ENCODE measurements around the gene WFDC5. TPM values are rescaled to one million over a fixed set of nuclear protein-coding genes. Genes with fewer than 3 reads are reported as not detected.

Gene WFDC5
- total RNA-seq, 1 experiment from 2014 or later, result not detected

DNA sequence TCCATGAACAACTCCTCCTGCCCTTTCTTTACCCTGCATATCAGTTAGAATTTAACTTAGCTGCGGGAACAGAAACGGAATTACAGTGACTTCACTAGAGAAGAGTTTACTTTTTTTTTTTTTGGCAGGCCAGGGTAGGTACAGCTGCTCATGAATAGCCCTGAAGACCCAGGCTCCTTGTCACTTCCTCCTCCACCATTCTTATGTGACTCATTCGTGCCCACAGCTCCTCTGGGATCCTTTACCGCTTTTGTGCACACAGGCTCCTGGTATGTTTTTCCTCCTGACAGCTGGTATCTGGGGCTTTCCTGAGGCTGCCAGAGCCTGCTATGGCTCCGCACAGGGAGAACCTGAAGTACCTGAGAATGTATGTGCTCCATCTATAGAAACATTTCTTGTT, 10.2 kb downstream of the WFDC5 start (continued):
- TF ChIP-seq, protein P1, sequence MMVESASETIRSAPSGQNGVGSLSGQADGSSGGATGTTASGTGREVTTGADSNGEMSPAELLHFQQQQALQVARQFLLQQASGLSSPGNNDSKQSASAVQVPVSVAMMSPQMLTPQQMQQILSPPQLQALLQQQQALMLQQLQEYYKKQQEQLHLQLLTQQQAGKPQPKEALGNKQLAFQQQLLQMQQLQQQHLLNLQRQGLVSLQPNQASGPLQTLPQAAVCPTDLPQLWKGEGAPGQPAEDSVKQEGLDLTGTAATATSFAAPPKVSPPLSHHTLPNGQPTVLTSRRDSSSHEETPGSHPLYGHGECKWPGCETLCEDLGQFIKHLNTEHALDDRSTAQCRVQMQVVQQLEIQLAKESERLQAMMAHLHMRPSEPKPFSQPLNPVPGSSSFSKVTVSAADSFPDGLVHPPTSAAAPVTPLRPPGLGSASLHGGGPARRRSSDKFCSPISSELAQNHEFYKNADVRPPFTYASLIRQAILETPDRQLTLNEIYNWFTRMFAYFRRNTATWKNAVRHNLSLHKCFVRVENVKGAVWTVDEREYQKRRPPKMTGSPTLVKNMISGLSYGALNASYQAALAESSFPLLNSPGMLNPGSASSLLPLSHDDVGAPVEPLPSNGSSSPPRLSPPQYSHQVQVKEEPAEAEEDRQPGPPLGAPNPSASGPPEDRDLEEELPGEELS (CRISPR knock-in tag; IDR thresholded peaks at IDR 0.05), result no peak
- TF ChIP-seq, protein P2, sequence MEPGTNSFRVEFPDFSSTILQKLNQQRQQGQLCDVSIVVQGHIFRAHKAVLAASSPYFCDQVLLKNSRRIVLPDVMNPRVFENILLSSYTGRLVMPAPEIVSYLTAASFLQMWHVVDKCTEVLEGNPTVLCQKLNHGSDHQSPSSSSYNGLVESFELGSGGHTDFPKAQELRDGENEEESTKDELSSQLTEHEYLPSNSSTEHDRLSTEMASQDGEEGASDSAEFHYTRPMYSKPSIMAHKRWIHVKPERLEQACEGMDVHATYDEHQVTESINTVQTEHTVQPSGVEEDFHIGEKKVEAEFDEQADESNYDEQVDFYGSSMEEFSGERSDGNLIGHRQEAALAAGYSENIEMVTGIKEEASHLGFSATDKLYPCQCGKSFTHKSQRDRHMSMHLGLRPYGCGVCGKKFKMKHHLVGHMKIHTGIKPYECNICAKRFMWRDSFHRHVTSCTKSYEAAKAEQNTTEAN (CRISPR knock-in tag; IDR thresholded peaks at IDR 0.05), result no peak
- TF ChIP-seq, protein P3, sequence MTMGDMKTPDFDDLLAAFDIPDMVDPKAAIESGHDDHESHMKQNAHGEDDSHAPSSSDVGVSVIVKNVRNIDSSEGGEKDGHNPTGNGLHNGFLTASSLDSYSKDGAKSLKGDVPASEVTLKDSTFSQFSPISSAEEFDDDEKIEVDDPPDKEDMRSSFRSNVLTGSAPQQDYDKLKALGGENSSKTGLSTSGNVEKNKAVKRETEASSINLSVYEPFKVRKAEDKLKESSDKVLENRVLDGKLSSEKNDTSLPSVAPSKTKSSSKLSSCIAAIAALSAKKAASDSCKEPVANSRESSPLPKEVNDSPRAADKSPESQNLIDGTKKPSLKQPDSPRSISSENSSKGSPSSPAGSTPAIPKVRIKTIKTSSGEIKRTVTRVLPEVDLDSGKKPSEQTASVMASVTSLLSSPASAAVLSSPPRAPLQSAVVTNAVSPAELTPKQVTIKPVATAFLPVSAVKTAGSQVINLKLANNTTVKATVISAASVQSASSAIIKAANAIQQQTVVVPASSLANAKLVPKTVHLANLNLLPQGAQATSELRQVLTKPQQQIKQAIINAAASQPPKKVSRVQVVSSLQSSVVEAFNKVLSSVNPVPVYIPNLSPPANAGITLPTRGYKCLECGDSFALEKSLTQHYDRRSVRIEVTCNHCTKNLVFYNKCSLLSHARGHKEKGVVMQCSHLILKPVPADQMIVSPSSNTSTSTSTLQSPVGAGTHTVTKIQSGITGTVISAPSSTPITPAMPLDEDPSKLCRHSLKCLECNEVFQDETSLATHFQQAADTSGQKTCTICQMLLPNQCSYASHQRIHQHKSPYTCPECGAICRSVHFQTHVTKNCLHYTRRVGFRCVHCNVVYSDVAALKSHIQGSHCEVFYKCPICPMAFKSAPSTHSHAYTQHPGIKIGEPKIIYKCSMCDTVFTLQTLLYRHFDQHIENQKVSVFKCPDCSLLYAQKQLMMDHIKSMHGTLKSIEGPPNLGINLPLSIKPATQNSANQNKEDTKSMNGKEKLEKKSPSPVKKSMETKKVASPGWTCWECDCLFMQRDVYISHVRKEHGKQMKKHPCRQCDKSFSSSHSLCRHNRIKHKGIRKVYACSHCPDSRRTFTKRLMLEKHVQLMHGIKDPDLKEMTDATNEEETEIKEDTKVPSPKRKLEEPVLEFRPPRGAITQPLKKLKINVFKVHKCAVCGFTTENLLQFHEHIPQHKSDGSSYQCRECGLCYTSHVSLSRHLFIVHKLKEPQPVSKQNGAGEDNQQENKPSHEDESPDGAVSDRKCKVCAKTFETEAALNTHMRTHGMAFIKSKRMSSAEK (CRISPR knock-in tag; IDR thresholded peaks at IDR 0.05; ENCODE audit: borderline replicate concordance), result no peak
- TF ChIP-seq, protein P4, sequence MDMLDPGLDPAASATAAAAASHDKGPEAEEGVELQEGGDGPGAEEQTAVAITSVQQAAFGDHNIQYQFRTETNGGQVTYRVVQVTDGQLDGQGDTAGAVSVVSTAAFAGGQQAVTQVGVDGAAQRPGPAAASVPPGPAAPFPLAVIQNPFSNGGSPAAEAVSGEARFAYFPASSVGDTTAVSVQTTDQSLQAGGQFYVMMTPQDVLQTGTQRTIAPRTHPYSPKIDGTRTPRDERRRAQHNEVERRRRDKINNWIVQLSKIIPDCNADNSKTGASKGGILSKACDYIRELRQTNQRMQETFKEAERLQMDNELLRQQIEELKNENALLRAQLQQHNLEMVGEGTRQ (CRISPR knock-in tag; IDR thresholded peaks at IDR 0.05), result no peak
- TF ChIP-seq HMGA2 (CRISPR knock-in tag; IDR thresholded peaks at IDR 0.05), result no peak

DNA sequence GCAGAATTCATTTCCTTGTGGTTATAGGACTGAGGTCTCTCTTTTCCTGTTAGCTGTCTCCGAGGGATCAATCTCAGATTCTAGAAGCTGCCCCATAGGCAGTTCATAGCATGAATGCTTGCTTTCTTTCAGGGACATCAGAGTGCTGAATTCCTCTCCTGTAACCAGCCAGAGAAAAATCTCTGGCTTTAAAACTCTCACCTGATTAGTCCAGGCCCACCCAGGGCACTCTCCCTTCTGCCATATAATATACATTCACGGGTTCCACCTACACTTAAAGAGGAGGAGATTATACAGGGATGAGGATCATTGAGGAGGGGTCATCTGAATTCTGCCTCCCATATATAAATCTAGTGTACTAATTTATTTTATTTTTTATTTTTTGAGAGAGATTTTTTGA, 11.9 kb downstream of the WFDC5 start:
- ATAC-seq, result no peak
- ChIA-PET CTCF (interaction anchor here (1.5 to 2.6 kb wide), 3 partner anchors 9 to 188 kb away, joined by 3 to 12 read pairs (median 7); no protein-coding TSS in a partner anchor), POLR2A (no interaction called here)
- Mint-ChIP-seq H3K27ac (no peak overlapping the region), H3K27me3 (ENCODE audit: low read depth) (peaks cover 43% of the 10 kb centered on the region), H3K9me3 (0 out of 2 replicates have a peak, but pooled peaks cover 4% of the 10 kb centered on the region), H3K4me3 (no peak overlapping the region), H3K36me3 (no peaks in the 10 kb centered on the region), H3K4me1 (peaks cover 12% of the 10 kb centered on the region)
- DNase-seq (ENCODE audit: low spot score), result no peak
- TF ChIP-seq, protein P5, sequence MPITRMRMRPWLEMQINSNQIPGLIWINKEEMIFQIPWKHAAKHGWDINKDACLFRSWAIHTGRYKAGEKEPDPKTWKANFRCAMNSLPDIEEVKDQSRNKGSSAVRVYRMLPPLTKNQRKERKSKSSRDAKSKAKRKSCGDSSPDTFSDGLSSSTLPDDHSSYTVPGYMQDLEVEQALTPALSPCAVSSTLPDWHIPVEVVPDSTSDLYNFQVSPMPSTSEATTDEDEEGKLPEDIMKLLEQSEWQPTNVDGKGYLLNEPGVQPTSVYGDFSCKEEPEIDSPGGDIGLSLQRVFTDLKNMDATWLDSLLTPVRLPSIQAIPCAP (CRISPR knock-in tag; IDR thresholded peaks at IDR 0.05), result no peak
- TF ChIP-seq NFATC4 (CRISPR knock-in tag; IDR thresholded peaks at IDR 0.05) (no peak), GABPB1 (CRISPR knock-in tag; IDR thresholded peaks at IDR 0.05) (no peak), NR1H2 (CRISPR knock-in tag; IDR thresholded peaks at IDR 0.05) (no peak), NFYB (CRISPR knock-in tag; conservative IDR thresholded peaks at IDR 0.05; ENCODE audit: low read depth) (no peak), GRHL2 (CRISPR knock-in tag; IDR thresholded peaks at IDR 0.05; ENCODE audit: insufficient replicate concordance, severe bottlenecking) (no peak)
- TF ChIP-seq, protein P6, sequence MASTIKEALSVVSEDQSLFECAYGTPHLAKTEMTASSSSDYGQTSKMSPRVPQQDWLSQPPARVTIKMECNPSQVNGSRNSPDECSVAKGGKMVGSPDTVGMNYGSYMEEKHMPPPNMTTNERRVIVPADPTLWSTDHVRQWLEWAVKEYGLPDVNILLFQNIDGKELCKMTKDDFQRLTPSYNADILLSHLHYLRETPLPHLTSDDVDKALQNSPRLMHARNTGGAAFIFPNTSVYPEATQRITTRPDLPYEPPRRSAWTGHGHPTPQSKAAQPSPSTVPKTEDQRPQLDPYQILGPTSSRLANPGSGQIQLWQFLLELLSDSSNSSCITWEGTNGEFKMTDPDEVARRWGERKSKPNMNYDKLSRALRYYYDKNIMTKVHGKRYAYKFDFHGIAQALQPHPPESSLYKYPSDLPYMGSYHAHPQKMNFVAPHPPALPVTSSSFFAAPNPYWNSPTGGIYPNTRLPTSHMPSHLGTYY (CRISPR knock-in tag; IDR thresholded peaks at IDR 0.05), result no peak
- TF ChIP-seq, protein P7, sequence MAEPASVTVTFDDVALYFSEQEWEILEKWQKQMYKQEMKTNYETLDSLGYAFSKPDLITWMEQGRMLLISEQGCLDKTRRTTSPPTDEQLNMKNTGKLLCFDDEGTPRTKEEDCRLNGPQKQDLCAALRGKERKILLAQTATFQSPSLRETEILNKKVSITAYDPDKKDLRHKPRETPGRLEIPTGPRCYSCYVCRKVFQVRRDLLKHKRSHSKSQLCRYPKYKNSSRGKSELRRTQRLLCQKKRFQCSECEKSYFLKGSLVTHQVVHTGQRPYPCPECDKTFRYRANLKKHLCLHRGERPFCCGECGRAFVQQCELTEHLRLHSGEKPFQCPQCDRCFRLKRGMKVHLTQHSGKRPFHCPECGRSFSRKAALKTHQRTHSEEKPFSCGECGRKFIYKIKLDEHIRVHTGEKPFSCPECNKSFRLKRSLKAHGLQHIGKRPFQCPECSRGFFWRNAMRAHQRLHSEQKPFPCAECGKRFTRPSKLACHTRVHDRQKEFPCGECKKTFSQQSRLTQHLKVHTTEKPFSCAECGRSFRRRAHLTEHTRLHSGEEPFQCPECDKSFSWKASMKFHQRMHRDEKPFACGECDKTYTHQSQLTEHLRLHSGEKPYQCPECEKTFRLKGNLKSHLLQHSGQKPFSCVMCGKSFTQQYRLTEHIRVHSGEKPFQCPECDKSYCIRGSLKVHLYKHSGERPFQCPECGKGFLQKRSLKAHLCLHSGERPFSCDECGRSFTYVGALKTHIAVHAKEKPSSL (CRISPR knock-in tag; conservative IDR thresholded peaks at IDR 0.05), result no peak
- TF ChIP-seq, protein P8, sequence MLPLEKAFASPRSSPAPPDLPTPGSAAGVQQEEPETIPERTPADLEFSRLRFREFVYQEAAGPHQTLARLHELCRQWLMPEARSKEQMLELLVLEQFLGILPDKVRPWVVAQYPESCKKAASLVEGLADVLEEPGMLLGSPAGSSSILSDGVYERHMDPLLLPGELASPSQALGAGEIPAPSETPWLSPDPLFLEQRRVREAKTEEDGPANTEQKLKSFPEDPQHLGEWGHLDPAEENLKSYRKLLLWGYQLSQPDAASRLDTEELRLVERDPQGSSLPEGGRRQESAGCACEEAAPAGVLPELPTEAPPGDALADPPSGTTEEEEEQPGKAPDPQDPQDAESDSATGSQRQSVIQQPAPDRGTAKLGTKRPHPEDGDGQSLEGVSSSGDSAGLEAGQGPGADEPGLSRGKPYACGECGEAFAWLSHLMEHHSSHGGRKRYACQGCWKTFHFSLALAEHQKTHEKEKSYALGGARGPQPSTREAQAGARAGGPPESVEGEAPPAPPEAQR (CRISPR knock-in tag; IDR thresholded peaks at IDR 0.05), result no peak
- TF ChIP-seq, protein P9, sequence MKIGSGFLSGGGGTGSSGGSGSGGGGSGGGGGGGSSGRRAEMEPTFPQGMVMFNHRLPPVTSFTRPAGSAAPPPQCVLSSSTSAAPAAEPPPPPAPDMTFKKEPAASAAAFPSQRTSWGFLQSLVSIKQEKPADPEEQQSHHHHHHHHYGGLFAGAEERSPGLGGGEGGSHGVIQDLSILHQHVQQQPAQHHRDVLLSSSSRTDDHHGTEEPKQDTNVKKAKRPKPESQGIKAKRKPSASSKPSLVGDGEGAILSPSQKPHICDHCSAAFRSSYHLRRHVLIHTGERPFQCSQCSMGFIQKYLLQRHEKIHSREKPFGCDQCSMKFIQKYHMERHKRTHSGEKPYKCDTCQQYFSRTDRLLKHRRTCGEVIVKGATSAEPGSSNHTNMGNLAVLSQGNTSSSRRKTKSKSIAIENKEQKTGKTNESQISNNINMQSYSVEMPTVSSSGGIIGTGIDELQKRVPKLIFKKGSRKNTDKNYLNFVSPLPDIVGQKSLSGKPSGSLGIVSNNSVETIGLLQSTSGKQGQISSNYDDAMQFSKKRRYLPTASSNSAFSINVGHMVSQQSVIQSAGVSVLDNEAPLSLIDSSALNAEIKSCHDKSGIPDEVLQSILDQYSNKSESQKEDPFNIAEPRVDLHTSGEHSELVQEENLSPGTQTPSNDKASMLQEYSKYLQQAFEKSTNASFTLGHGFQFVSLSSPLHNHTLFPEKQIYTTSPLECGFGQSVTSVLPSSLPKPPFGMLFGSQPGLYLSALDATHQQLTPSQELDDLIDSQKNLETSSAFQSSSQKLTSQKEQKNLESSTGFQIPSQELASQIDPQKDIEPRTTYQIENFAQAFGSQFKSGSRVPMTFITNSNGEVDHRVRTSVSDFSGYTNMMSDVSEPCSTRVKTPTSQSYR (CRISPR knock-in tag; IDR thresholded peaks at IDR 0.05), result no peak
- TF ChIP-seq, protein P10, sequence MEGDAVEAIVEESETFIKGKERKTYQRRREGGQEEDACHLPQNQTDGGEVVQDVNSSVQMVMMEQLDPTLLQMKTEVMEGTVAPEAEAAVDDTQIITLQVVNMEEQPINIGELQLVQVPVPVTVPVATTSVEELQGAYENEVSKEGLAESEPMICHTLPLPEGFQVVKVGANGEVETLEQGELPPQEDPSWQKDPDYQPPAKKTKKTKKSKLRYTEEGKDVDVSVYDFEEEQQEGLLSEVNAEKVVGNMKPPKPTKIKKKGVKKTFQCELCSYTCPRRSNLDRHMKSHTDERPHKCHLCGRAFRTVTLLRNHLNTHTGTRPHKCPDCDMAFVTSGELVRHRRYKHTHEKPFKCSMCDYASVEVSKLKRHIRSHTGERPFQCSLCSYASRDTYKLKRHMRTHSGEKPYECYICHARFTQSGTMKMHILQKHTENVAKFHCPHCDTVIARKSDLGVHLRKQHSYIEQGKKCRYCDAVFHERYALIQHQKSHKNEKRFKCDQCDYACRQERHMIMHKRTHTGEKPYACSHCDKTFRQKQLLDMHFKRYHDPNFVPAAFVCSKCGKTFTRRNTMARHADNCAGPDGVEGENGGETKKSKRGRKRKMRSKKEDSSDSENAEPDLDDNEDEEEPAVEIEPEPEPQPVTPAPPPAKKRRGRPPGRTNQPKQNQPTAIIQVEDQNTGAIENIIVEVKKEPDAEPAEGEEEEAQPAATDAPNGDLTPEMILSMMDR (IDR thresholded peaks at IDR 0.05), result no peak
